B cell (primary cell): Measurements from ENCODE around the gene IRF2BPL. TPM values are rescaled to one million over a fixed set of nuclear protein-coding genes. Genes with fewer than 3 reads are reported as not detected.

Experiments used
- ATAC-seq: fragments of 200-7000 bp; cut with Tn5 transposase; one replicate; pipeline ENCODE4 v1.10.0; 2021; ENCODE audit warnings: low read depth, mild to moderate bottlenecking, moderate number of reproducible peaks, moderate library complexity
- CTCF ChIA-PET: fragments of 350-600 bp; sonication (Branson Sonifier 250); formaldehyde crosslinking; loops from one replicate; lab custom pipeline; 2021; ENCODE audit warnings: antibody characterized with exemption, inconsistent platforms; lab: Charles Lee
- POLR2A ChIA-PET: fragments of 350-600 bp; sonication (Branson Sonifier 250); formaldehyde crosslinking; loops from one replicate; lab custom pipeline; 2021; ENCODE audit warnings: antibody characterized with exemption; lab: Charles Lee
- DNase-seq: peaks from one replicate; pipeline ENCODE4 v3.0.0; 2013
- H2AFZ ChIP-seq: 2 replicates; pipeline ENCODE4 v1.6.1; 2012; ENCODE audit warnings: mild to moderate bottlenecking, low read depth, low read length; ENCODE audit not compliant: insufficient read depth, poor library complexity, severe bottlenecking
- H3K27ac ChIP-seq, 2 donors: 1 replicate in 1 of 2; 2 replicates in 1 of 2; pipeline ENCODE4 v1.5.1; 2012 to 2013; ENCODE audit warnings: low read length in 2 of 2, mild to moderate bottlenecking in 2 of 2, moderate library complexity in 1 of 2
- H3K27me3 ChIP-seq, 4 experiments: fragments of 200-600 bp in 1 of 4; sonication (generic) in 1 of 4; replicated peaks in 1 of 4; 1 replicate in 2 of 4; 2 replicates in 2 of 4; pipeline versions ENCODE4 v1.6.1 to v1.7.0; 2013 to 2016; ENCODE audit warnings: low read length in 3 of 4, mild to moderate bottlenecking in 2 of 4, mixed read lengths in 1 of 4, moderate library complexity in 1 of 4; ENCODE audit not compliant: insufficient read depth in 4 of 4, control insufficient read depth in 3 of 4; ENCODE audit errors: control extremely low read depth in 1 of 4
- H3K36me3 ChIP-seq, 2 experiments: replicated peaks in 1 of 2; 1 replicate in 1 of 2; 2 replicates in 1 of 2; pipeline versions ENCODE4 v1.6.1 to v1.7.1; 2013; ENCODE audit warnings: low read length in 1 of 2; ENCODE audit not compliant: insufficient read depth in 2 of 2, control insufficient read depth in 1 of 2; ENCODE audit errors: control extremely low read depth in 1 of 2, extremely low read depth in 1 of 2
- H3K4me1 ChIP-seq, 2 donors: fragments of 200-600 bp in 1 of 2; sonication (generic) in 1 of 2; 1 replicate in 1 of 2; 2 replicates in 1 of 2; pipeline versions ENCODE4 v1.5.1 to v1.6.1; 2013 to 2017; ENCODE audit warnings: low read length in 2 of 2; ENCODE audit not compliant: control insufficient read depth in 2 of 2, insufficient read depth in 2 of 2
- H3K4me2 ChIP-seq: replicated peaks from 2 replicates; pipeline ENCODE3; 2012; ENCODE audit warnings: mild to moderate bottlenecking, low read depth, low read length; ENCODE audit not compliant: poor library complexity, severe bottlenecking
- H3K4me3 ChIP-seq, 5 experiments: fragments of 200-600 bp in 1 of 5; sonication (generic) in 1 of 5; 1 replicate in 3 of 5; 2 replicates in 2 of 5; pipeline versions ENCODE4 v1.5.1 to v1.7.0; 2011 to 2016; ENCODE audit warnings: low read length in 4 of 5, mild to moderate bottlenecking in 4 of 5, low read depth in 2 of 5, control low read depth in 1 of 5, moderate library complexity in 1 of 5; ENCODE audit not compliant: insufficient read depth in 1 of 5; ENCODE audit errors: control extremely low read depth in 1 of 5, extremely low read depth in 1 of 5
- H3K79me2 ChIP-seq: fragments of 200-600 bp; sonication (generic); one replicate; pipeline ENCODE4 v1.6.0; 2016; ENCODE audit warnings: low read length; ENCODE audit not compliant: control insufficient read depth, insufficient read depth
- H3K9ac ChIP-seq: fragments of 200-600 bp; sonication (generic); 2 replicates; pipeline ENCODE4 v1.6.1; 2017; ENCODE audit warnings: mild to moderate bottlenecking, low read length, moderate library complexity
- H3K9me3 ChIP-seq, 3 donors: one replicate each; pipeline versions ENCODE4 v1.6.1 to v1.7.1; 2013; ENCODE audit warnings: low read length in 2 of 3; ENCODE audit not compliant: control insufficient read depth in 2 of 3, insufficient read depth in 1 of 3; ENCODE audit errors: control extremely low read depth in 1 of 3
- H4K20me1 ChIP-seq: 2 replicates; pipeline ENCODE4 v1.6.0; 2012; ENCODE audit warnings: mild to moderate bottlenecking, low read length; ENCODE audit not compliant: insufficient read depth, control insufficient read depth, poor library complexity, severe bottlenecking
- H3K27ac Mint-ChIP-seq: one replicate; pipeline ENCODE4 v1.8.0; 2021; ENCODE audit warnings: mixed read lengths
- H3K27me3 Mint-ChIP-seq: one replicate; pipeline ENCODE4 v1.8.0; 2021; ENCODE audit warnings: mixed read lengths
- H3K4me1 Mint-ChIP-seq: one replicate; pipeline ENCODE4 v1.8.0; 2021; ENCODE audit warnings: mixed read lengths
- H3K4me3 Mint-ChIP-seq: one replicate; pipeline ENCODE4 v1.8.0; 2021; ENCODE audit warnings: mixed read lengths
- H3K9me3 Mint-ChIP-seq: one replicate; pipeline ENCODE4 v1.8.0; 2022; ENCODE audit warnings: mixed read lengths; ENCODE audit not compliant: insufficient read depth
- EZH2 ChIP-seq: IDR thresholded peaks from 2 replicates; pipeline ENCODE4 v1.6.1; 2012; ENCODE audit warnings: borderline replicate concordance, low read depth, mild to moderate bottlenecking, moderate library complexity, low read length; ENCODE audit not compliant: insufficient read depth, poor library complexity, severe bottlenecking
- WGBS: methylation state at CpG from one replicate; pipeline ENCODE4 v1.1.5; 2013; ENCODE audit warnings: missing lambda C conversion rate; ENCODE audit not compliant: insufficient coverage; 5-methylcytosine and 5-hydroxymethylcytosine counted together
- intact Hi-C: fragments of 100-400 bp; cut with micrococcal nuclease; formaldehyde crosslinking; loops from one replicate; pipeline ENCODE4 v1.10.0; 2022
- polyA plus RNA-seq: library from polyadenylated mRNA; depleted of rRNA; stranded (reverse); fragments of >200 nt; gene quantifications from 2 replicates; pipeline ENCODE4 v1.2.3, GENCODE V29; 2012
- total RNA-seq, 2 donors: library from RNA; stranded (reverse); fragments of 120-200 nt in 1 of 2; gene quantifications; 1 replicate in 1 of 2; 2 replicates in 1 of 2; pipeline versions ENCODE4 v1.2.3 to v1.2.4, GENCODE V29; 2013 to 2022
- TF ChIP-seq, protein P1 (sequence below): fragments of 200-600 bp; IDR thresholded peaks from one replicate; pipeline ENCODE4 v1.8.0; 2022; ENCODE audit warnings: antibody characterized with exemption, mild to moderate bottlenecking

IRF2BPL gene
- total and polyA plus RNA-seq, 2 donors (not counting 1 experiment from before 2014, with no cell fraction given), result 27.9 to 34.0 TPM

GRCh38 chr14:77035267-77035666, 6.8 kb upstream of the IRF2BPL start:
- WGBS, result no CpG with 5 or more reads among the region's 4 CpGs
- Mint-ChIP-seq H3K27me3 (no peaks in the 10 kb centered on the region), H3K4me3 (peak overlapping the region; percentile 13), H3K27ac (peak overlapping the region; percentile 82), H3K9me3 (no peaks in the 10 kb centered on the region), H3K4me1 (peaks cover 67% of the 10 kb centered on the region)
- Histone ChIP-seq H3K9me3 (no peaks in the 10 kb centered on the region), H3K4me3 (no peak overlapping the region), H3K9ac (no peak overlapping the region), H3K79me2 (no peaks in the 10 kb centered on the region), H4K20me1 (no peaks in the 10 kb centered on the region), H2AFZ (no peak overlapping the region), H3K4me2 (no peak overlapping the region), H3K27me3 (no peaks in the 10 kb centered on the region), H3K4me1 (peaks cover 54 to 66% of the 10 kb centered on the region in 2 donors), H3K36me3 (no peaks in the 10 kb centered on the region), H3K27ac (peak overlapping the region in 1 of 2 donors; percentile 54)
- intact Hi-C loops, result no loop called here
- TF ChIP-seq, protein P1, sequence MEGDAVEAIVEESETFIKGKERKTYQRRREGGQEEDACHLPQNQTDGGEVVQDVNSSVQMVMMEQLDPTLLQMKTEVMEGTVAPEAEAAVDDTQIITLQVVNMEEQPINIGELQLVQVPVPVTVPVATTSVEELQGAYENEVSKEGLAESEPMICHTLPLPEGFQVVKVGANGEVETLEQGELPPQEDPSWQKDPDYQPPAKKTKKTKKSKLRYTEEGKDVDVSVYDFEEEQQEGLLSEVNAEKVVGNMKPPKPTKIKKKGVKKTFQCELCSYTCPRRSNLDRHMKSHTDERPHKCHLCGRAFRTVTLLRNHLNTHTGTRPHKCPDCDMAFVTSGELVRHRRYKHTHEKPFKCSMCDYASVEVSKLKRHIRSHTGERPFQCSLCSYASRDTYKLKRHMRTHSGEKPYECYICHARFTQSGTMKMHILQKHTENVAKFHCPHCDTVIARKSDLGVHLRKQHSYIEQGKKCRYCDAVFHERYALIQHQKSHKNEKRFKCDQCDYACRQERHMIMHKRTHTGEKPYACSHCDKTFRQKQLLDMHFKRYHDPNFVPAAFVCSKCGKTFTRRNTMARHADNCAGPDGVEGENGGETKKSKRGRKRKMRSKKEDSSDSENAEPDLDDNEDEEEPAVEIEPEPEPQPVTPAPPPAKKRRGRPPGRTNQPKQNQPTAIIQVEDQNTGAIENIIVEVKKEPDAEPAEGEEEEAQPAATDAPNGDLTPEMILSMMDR, result no peak
- no peak for TF ChIP-seq EZH2
- DNase-seq (no peak), ATAC-seq (no peak)
- POLR2A ChIA-PET, result interaction anchor here (0.6 to 2.9 kb wide), 3 partner anchors 73 to 162 kb away, joined by 3 to 8 read pairs (median 6); no protein-coding TSS in a partner anchor
- CTCF ChIA-PET, result interaction anchor here (0.8 to 3.0 kb wide), 2 partner anchors 15 to 87 kb away, joined by 3 to 11 read pairs; no protein-coding TSS in a partner anchor
